PC-9 (cell line): ENCODE data around the gene NINJ1. TPM values are rescaled to one million over a fixed set of nuclear protein-coding genes. Genes with fewer than 3 reads are reported as not detected.

Source experiments
- BruUV-seq: library from RNA; stranded (reverse); fragments of 400-500 nt; replicated peaks from 2 replicates; lab custom pipeline; 2021; lab: Mats Ljungman, UMichigan
- CTCF ChIA-PET: fragments of 300-600 bp; sonication (Branson Sonifier 250); formaldehyde crosslinking; loops from one replicate; lab custom pipeline; 2022; ENCODE audit warnings: antibody characterized with exemption; lab: Charles Lee
- POLR2A ChIA-PET: fragments of 300-600 bp; sonication (Branson Sonifier 250); formaldehyde crosslinking; loops from one replicate; lab custom pipeline; 2022; ENCODE audit warnings: antibody characterized with exemption; ENCODE audit not compliant: unreplicated experiment; lab: Charles Lee
- DNase-seq, 2 experiments: peaks; one replicate each; pipeline versions ENCODE4 v3.0.0 to v3.0.0-alpha.2; 2015 to 2022; ENCODE audit warnings: mixed read lengths in 1 of 2
- H2AFZ ChIP-seq: fragments of 200-600 bp; sonication (generic); 2 replicates; pipeline ENCODE4 v1.8.1; 2017; ENCODE audit warnings: antibody characterized with exemption
- H3F3A ChIP-seq: fragments of 200-600 bp; sonication (generic); 2 replicates; pipeline ENCODE4 v1.8.1; 2017; ENCODE audit warnings: antibody characterized with exemption, mild to moderate bottlenecking, low read depth; ENCODE audit not compliant: insufficient read depth
- H3K27ac ChIP-seq: fragments of 200-600 bp; sonication (generic); 2 replicates; pipeline ENCODE4 v1.6.1; 2016; ENCODE audit warnings: mixed run types
- H3K27me3 ChIP-seq: fragments of 200-600 bp; sonication (generic); 2 replicates; pipeline ENCODE4 v1.6.1; 2016; ENCODE audit warnings: low read depth, mixed run types; ENCODE audit not compliant: insufficient read depth
- H3K36me3 ChIP-seq: fragments of 200-600 bp; sonication (generic); 2 replicates; pipeline ENCODE4 v1.6.1; 2016; ENCODE audit warnings: low read depth, mixed run types
- H3K4me1 ChIP-seq: fragments of 200-600 bp; sonication (generic); replicated peaks from 2 replicates; pipeline ENCODE4 v1.6.1; 2016; ENCODE audit warnings: mixed run types; ENCODE audit not compliant: insufficient read depth
- H3K4me2 ChIP-seq: fragments of 200-600 bp; sonication (generic); 2 replicates; pipeline ENCODE4 v1.6.1; 2017; ENCODE audit warnings: mixed run types
- H3K4me3 ChIP-seq: fragments of 200-600 bp; sonication (generic); 2 replicates; pipeline ENCODE4 v1.6.1; 2016; ENCODE audit warnings: mixed run types
- H3K79me2 ChIP-seq: fragments of 200-600 bp; sonication (generic); 2 replicates; pipeline ENCODE4 v1.6.1; 2017; ENCODE audit warnings: low read depth, mixed run types
- H3K9me2 ChIP-seq: fragments of 200-600 bp; sonication (generic); 2 replicates; pipeline ENCODE4 v1.8.1; 2017; ENCODE audit warnings: mild to moderate bottlenecking; ENCODE audit not compliant: insufficient read depth
- H3K9me3 ChIP-seq: fragments of 200-600 bp; sonication (generic); 2 replicates; pipeline ENCODE4 v1.8.1; 2016; ENCODE audit warnings: low read depth; ENCODE audit not compliant: insufficient read depth
- H4K20me1 ChIP-seq: fragments of 200-600 bp; sonication (generic); 2 replicates; pipeline ENCODE4 v1.8.1; 2017; ENCODE audit not compliant: insufficient read depth
- CTCF ChIP-seq: fragments of 200-600 bp; sonication (generic); conservative IDR thresholded peaks from 2 replicates; pipeline ENCODE4 v1.6.1; 2017; ENCODE audit warnings: mixed run types, antibody characterized with exemption, mild to moderate bottlenecking, moderate library complexity
- EZH2 ChIP-seq: fragments of 200-600 bp; sonication (generic); IDR thresholded peaks from 2 replicates; pipeline ENCODE4 v1.8.0; 2017; ENCODE audit warnings: antibody characterized with exemption, low read depth
- intact Hi-C: fragments of 100-400 bp; cut with micrococcal nuclease; formaldehyde crosslinking; loops from one replicate; pipeline ENCODE4 v1.10.0; 2022; ENCODE audit not compliant: unreplicated experiment
- total RNA-seq: library from RNA; stranded (reverse); gene quantifications from 2 replicates; pipeline ENCODE4 v1.2.3, GENCODE V29; 2021

NINJ1 gene
- total RNA-seq, 1 experiment from 2014 or later = 115 TPM

DNA sequence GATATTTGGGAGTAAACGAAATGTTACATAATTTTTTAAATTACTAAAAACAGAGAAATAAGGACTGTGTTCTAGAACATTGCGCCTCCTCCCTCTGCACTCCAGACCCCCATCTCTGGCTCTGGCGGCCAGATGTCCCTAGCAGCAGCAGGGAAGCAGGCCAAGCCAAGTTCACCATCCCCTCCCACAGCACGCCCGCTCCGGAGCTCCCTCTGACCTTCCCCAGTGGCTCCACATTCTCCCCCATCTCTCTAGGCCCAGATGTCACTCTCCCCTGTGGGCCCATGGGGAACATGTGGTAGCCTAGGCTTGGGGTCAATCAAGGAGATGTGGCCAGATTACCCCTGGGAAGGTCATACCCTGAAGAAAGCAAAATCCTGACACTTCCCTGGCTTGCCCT, 43.6 kb upstream of the NINJ1 start:
- Histone ChIP-seq H3K4me3 (no peak overlapping the region), H3K27me3 (no peaks in the 10 kb centered on the region), H4K20me1 (no peaks in the 10 kb centered on the region), H3K4me2 (no peak overlapping the region), H2AFZ (no peak overlapping the region), H3K4me1 (no peaks in the 10 kb centered on the region), H3F3A (no peaks in the 10 kb centered on the region), H3K36me3 (no peaks in the 10 kb centered on the region), H3K9me3 (no peaks in the 10 kb centered on the region), H3K27ac (no peak overlapping the region), H3K9me2 (no peaks in the 10 kb centered on the region), H3K79me2 (no peaks in the 10 kb centered on the region)
- POLR2A ChIA-PET = no interaction called here
- no peak for DNase-seq
- CTCF ChIA-PET = no interaction called here
- TF ChIP-seq CTCF (no peak), EZH2 (no peak)
- intact Hi-C loops = no loop called here
- BruUV-seq = no TSS peak

DNA sequence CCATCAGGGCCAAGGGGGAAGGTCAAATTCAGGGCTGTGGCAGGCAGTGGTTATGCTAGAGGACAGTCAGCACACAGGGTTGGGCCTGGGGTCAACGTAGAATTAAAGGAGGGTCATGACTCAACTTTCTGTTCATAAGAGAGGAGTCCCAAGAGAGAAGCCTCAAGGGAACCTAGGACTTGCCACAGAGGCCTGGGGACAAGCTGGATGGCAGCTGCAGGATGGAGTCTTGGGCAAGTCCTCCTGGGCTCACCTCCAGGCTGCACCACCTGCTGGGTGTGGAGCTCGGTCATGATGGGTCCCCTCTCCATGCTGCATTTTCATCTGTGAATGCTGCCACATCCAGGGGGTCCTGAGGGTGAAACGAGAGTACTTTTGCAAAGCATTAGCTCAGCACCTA, 40.9 kb upstream of the NINJ1 start:
- Histone ChIP-seq H3K79me2 (no peaks in the 10 kb centered on the region), H3K36me3 (no peaks in the 10 kb centered on the region), H3K4me3 (no peak overlapping the region), H3K9me2 (no peaks in the 10 kb centered on the region), H3F3A (no peaks in the 10 kb centered on the region), H2AFZ (no peak overlapping the region), H3K27ac (no peak overlapping the region), H3K9me3 (no peaks in the 10 kb centered on the region), H3K4me2 (no peak overlapping the region), H3K4me1 (no peaks in the 10 kb centered on the region), H4K20me1 (no peaks in the 10 kb centered on the region), H3K27me3 (no peaks in the 10 kb centered on the region)
- no TSS peak for BruUV-seq
- CTCF ChIA-PET = interaction anchor here (0.6 kb wide), 1 partner anchor 377 kb away, joined by 3 read pairs; no protein-coding TSS in a partner anchor
- POLR2A ChIA-PET = no interaction called here
- DNase-seq = no peak
- no peak for TF ChIP-seq CTCF
- no peak for TF ChIP-seq EZH2
- intact Hi-C loops = no loop called here

DNA sequence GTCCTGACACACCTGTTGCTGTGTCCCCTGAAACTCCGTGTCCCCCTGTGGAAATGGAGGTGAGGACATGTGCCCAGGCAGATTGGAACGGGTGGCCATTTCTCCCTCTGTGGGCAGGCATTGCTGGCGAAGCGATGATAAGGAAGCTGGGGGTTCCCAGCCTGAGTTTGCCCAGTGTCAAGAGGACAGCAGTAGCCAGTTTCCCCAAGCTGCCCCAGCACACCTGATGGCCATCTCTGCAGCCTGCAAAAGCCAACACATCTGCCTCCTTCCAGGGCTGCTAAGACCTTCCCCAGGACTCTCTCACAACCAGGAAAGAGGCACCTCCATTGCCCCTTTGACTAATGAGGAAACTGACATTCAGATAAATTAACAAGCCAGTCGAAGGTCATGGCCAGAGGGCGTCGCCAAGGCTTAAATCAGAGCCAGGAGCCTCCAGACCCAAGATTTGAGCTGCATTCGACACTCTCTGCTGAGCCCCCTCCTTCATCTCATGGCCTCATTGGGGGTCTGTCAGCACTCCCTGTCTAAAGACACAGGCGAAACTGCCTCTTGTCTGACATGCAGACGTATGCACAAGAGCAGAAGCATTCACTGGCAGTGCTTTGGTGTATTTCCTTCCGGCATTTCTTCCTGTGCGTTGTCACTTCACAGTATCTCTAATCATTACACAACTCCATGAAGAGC, 39.5 kb upstream of the NINJ1 start:
- Histone ChIP-seq H2AFZ (no peak overlapping the region), H4K20me1 (no peaks in the 10 kb centered on the region), H3F3A (no peaks in the 10 kb centered on the region), H3K27ac (no peak overlapping the region), H3K36me3 (no peaks in the 10 kb centered on the region), H3K4me1 (no peaks in the 10 kb centered on the region), H3K9me2 (no peaks in the 10 kb centered on the region), H3K4me3 (no peak overlapping the region), H3K4me2 (no peak overlapping the region), H3K27me3 (no peaks in the 10 kb centered on the region), H3K79me2 (no peaks in the 10 kb centered on the region), H3K9me3 (no peaks in the 10 kb centered on the region)
- POLR2A ChIA-PET = no interaction called here
- CTCF ChIA-PET = no interaction called here
- intact Hi-C loops = no loop called here
- no peak for TF ChIP-seq EZH2
- TF ChIP-seq CTCF = no peak
- BruUV-seq = no TSS peak
- DNase-seq = no peak
